ENCODE results near the gene LMO4. TPM values are rescaled to one million over a fixed set of nuclear protein-coding genes. Genes with fewer than 3 reads are reported as not detected.

The LMO4 gene
- total and polyA plus RNA-seq, 2 of the 13 experiments (the other 11 are each of a cell fraction or from before 2014, with no cell fraction given) = 19.3 to 49.9 TPM

GRCh38 chr1:87294633-87295032 is 34.0 kb upstream of the LMO4 start (continued):
- no peak for TF ChIP-seq ZHX1 (CRISPR knock-in tag; IDR thresholded peaks at IDR 0.05; ENCODE audit: low read depth)
- TF ChIP-seq MED8 (CRISPR knock-in tag; IDR thresholded peaks at IDR 0.05; ENCODE audit: insufficient replicate concordance) = no peak
- TF ChIP-seq MBD4 (IDR thresholded peaks at IDR 0.05; ENCODE audit: borderline replicate concordance, low read length) = no peak
- no peak for TF ChIP-seq HNRNPL (IDR thresholded peaks at IDR 0.05; ENCODE audit: low read depth, low read length)
- TF ChIP-seq, protein P1, sequence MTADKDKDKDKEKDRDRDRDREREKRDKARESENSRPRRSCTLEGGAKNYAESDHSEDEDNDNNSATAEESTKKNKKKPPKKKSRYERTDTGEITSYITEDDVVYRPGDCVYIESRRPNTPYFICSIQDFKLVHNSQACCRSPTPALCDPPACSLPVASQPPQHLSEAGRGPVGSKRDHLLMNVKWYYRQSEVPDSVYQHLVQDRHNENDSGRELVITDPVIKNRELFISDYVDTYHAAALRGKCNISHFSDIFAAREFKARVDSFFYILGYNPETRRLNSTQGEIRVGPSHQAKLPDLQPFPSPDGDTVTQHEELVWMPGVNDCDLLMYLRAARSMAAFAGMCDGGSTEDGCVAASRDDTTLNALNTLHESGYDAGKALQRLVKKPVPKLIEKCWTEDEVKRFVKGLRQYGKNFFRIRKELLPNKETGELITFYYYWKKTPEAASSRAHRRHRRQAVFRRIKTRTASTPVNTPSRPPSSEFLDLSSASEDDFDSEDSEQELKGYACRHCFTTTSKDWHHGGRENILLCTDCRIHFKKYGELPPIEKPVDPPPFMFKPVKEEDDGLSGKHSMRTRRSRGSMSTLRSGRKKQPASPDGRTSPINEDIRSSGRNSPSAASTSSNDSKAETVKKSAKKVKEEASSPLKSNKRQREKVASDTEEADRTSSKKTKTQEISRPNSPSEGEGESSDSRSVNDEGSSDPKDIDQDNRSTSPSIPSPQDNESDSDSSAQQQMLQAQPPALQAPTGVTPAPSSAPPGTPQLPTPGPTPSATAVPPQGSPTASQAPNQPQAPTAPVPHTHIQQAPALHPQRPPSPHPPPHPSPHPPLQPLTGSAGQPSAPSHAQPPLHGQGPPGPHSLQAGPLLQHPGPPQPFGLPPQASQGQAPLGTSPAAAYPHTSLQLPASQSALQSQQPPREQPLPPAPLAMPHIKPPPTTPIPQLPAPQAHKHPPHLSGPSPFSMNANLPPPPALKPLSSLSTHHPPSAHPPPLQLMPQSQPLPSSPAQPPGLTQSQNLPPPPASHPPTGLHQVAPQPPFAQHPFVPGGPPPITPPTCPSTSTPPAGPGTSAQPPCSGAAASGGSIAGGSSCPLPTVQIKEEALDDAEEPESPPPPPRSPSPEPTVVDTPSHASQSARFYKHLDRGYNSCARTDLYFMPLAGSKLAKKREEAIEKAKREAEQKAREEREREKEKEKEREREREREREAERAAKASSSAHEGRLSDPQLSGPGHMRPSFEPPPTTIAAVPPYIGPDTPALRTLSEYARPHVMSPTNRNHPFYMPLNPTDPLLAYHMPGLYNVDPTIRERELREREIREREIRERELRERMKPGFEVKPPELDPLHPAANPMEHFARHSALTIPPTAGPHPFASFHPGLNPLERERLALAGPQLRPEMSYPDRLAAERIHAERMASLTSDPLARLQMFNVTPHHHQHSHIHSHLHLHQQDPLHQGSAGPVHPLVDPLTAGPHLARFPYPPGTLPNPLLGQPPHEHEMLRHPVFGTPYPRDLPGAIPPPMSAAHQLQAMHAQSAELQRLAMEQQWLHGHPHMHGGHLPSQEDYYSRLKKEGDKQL (CRISPR knock-in tag; IDR thresholded peaks at IDR 0.05; ENCODE audit: low read depth) = no peak
